Mesenchymal stem cell (in vitro differentiated cells and primary cell): ENCODE measurements around the gene TDRD10.

ENCODE experiments used
- DNase-seq: peaks from one replicate; pipeline ENCODE4 v3.0.0-alpha.2; 2013
- H2AFZ ChIP-seq: one replicate; pipeline ENCODE4 v1.6.1; 2013; ENCODE audit warnings: low read depth, mild to moderate bottlenecking, control low read depth, inconsistent platforms, low read length, moderate library complexity
- H2AK5ac ChIP-seq: 2 replicates; pipeline ENCODE4 v1.6.1; 2013; ENCODE audit warnings: low read length, moderate library complexity, mild to moderate bottlenecking, inconsistent platforms; ENCODE audit not compliant: severe bottlenecking
- H2BK120ac ChIP-seq: one replicate; pipeline ENCODE4 v1.6.1; 2013; ENCODE audit warnings: low read depth, mild to moderate bottlenecking, inconsistent platforms, low read length, moderate library complexity
- H2BK12ac ChIP-seq, 2 experiments: one replicate each; pipeline ENCODE4 v1.6.1; 2013; ENCODE audit warnings: inconsistent platforms in 2 of 2, low read length in 2 of 2, mild to moderate bottlenecking in 2 of 2, moderate library complexity in 2 of 2, control low read depth in 1 of 2
- H2BK15ac ChIP-seq: one replicate; pipeline ENCODE4 v1.6.1; 2013; ENCODE audit warnings: mild to moderate bottlenecking, low read depth, inconsistent platforms; ENCODE audit not compliant: poor library complexity, severe bottlenecking
- H2BK5ac ChIP-seq: 2 replicates; pipeline ENCODE4 v1.6.1; 2013; ENCODE audit warnings: low read depth, mild to moderate bottlenecking, low read length, control low read depth, inconsistent platforms; ENCODE audit not compliant: poor library complexity, severe bottlenecking
- H3K14ac ChIP-seq, 2 experiments: one replicate each; pipeline ENCODE4 v1.6.1; 2013; ENCODE audit warnings: inconsistent platforms in 2 of 2, low read length in 2 of 2, control low read depth in 1 of 2, mild to moderate bottlenecking in 1 of 2, moderate library complexity in 1 of 2
- H3K18ac ChIP-seq, 2 experiments: one replicate each; pipeline ENCODE4 v1.6.1; 2013; ENCODE audit warnings: inconsistent platforms in 2 of 2, low read length in 2 of 2, control low read depth in 1 of 2, low read depth in 1 of 2, mild to moderate bottlenecking in 1 of 2
- H3K23ac ChIP-seq, 2 experiments: one replicate each; pipeline ENCODE4 v1.6.1; 2013; ENCODE audit warnings: inconsistent platforms in 2 of 2, low read length in 2 of 2, mild to moderate bottlenecking in 2 of 2, moderate library complexity in 2 of 2, control low read depth in 1 of 2
- H3K27ac ChIP-seq: 2 replicates; pipeline ENCODE4 v1.5.1; 2013; ENCODE audit warnings: mild to moderate bottlenecking, moderate library complexity, low read length, control low read depth, inconsistent platforms; ENCODE audit not compliant: poor library complexity, severe bottlenecking
- H3K27me3 ChIP-seq, 2 experiments: 2 replicates each; pipeline versions ENCODE4 v1.6.1 to v1.7.0; 2013; ENCODE audit warnings: low read length in 2 of 2, mild to moderate bottlenecking in 2 of 2, moderate library complexity in 2 of 2, control low read depth in 1 of 2, inconsistent platforms in 1 of 2; ENCODE audit not compliant: control insufficient read depth in 1 of 2, insufficient read depth in 1 of 2
- H3K36me3 ChIP-seq, 2 experiments: 2 replicates each; pipeline versions ENCODE4 v1.6.1 to v1.7.0; 2013; ENCODE audit warnings: low read length in 2 of 2, control low read depth in 1 of 2, inconsistent platforms in 1 of 2, low read depth in 1 of 2, mild to moderate bottlenecking in 1 of 2; ENCODE audit not compliant: insufficient read depth in 2 of 2, control insufficient read depth in 1 of 2
- H3K4ac ChIP-seq, 2 experiments: one replicate each; pipeline ENCODE4 v1.6.1; 2013; ENCODE audit warnings: inconsistent platforms in 2 of 2, low read length in 2 of 2, mild to moderate bottlenecking in 2 of 2, moderate library complexity in 2 of 2, control low read depth in 1 of 2, low read depth in 1 of 2
- H3K4me1 ChIP-seq: 2 replicates; pipeline ENCODE4 v1.6.1; 2013; ENCODE audit warnings: low read depth, low read length, control low read depth; ENCODE audit not compliant: control insufficient read depth, insufficient read depth
- H3K4me2 ChIP-seq: 2 replicates; pipeline ENCODE4 v1.6.1; 2013; ENCODE audit warnings: low read length, mild to moderate bottlenecking, inconsistent platforms; ENCODE audit not compliant: poor library complexity, severe bottlenecking
- H3K4me3 ChIP-seq, 2 experiments: 2 replicates each; pipeline versions ENCODE4 v1.5.1 to v1.7.0; 2013; ENCODE audit warnings: low read length in 2 of 2, mild to moderate bottlenecking in 2 of 2, control low read depth in 1 of 2, low read depth in 1 of 2; ENCODE audit not compliant: insufficient read depth in 1 of 2
- H3K79me1 ChIP-seq: replicated peaks from 2 replicates; pipeline ENCODE4 v1.6.1; 2013; ENCODE audit warnings: mild to moderate bottlenecking, control low read depth, low read length, inconsistent platforms; ENCODE audit not compliant: poor library complexity, severe bottlenecking
- H3K9ac ChIP-seq: 2 replicates; pipeline ENCODE4 v1.7.0; 2013; ENCODE audit warnings: mild to moderate bottlenecking, low read length, moderate library complexity
- H3K9me3 ChIP-seq: 2 replicates; pipeline ENCODE4 v1.7.0; 2013; ENCODE audit warnings: mild to moderate bottlenecking, low read length; ENCODE audit not compliant: control insufficient read depth
- H4K8ac ChIP-seq: one replicate; pipeline ENCODE4 v1.6.1; 2013; ENCODE audit warnings: inconsistent platforms, mild to moderate bottlenecking, low read length, moderate library complexity
- H4K91ac ChIP-seq: one replicate; pipeline ENCODE4 v1.6.1; 2013; ENCODE audit warnings: mild to moderate bottlenecking, low read length, inconsistent platforms
- WGBS: methylation state at CpG from one replicate; pipeline ENCODE4 v1.1.7; 2013; ENCODE audit warnings: mixed read lengths; 5-methylcytosine and 5-hydroxymethylcytosine counted together

TDRD10 gene

GRCh38 chr1:154454386-154455120 lies 47.5 kb upstream of the TDRD10 start:
- Histone ChIP-seq H2AFZ (no peak overlapping the region), H3K4me1 (peaks cover 11% of the 10 kb centered on the region), H2BK120ac (no peak overlapping the region), H3K27ac (no peak overlapping the region), H3K4ac (no peak overlapping the region), H3K9me3 (no peaks in the 10 kb centered on the region), H3K9ac (no peak overlapping the region), H2BK15ac (no peak overlapping the region), H3K14ac (no peak overlapping the region), H3K27me3 (no peaks in the 10 kb centered on the region), H3K36me3 (peaks cover 7 to 53% of the 10 kb centered on the region in 2 experiments), H2BK12ac (no peak overlapping the region), H2BK5ac (no peak overlapping the region), H4K91ac (no peak overlapping the region), H3K18ac (no peak overlapping the region), H4K8ac (no peak overlapping the region), H3K4me2 (no peak overlapping the region), H3K4me3 (no peak overlapping the region), H3K79me1 (no peaks in the 10 kb centered on the region), H2AK5ac (no peak overlapping the region), H3K23ac (no peak overlapping the region)
- WGBS: 92% methylated on average over 5 of the region's 5 CpGs
- no peak for DNase-seq

- H3K18ac ChIP-seq: no peak overlapping the region
- WGBS: 97% methylated on average over 5 of the region's 6 CpGs
- H3K14ac ChIP-seq: no peak overlapping the region
- H3K36me3 ChIP-seq: peaks cover 4 to 38% of the 10 kb centered on the region in 2 experiments
- no peaks in the 10 kb centered on the region for H3K27me3 ChIP-seq
- no peak overlapping the region for H3K27ac ChIP-seq
- no peak overlapping the region for H3K9ac ChIP-seq
- no peaks in the 10 kb centered on the region for H3K9me3 ChIP-seq
- no peak overlapping the region for H4K91ac ChIP-seq
- no peak overlapping the region for H3K4me2 ChIP-seq
- DNase-seq: no peak
- H2BK12ac ChIP-seq: no peak overlapping the region
- no peak overlapping the region for H2BK120ac ChIP-seq
- H3K4me1 ChIP-seq: peaks cover 11% of the 10 kb centered on the region
- H2BK15ac ChIP-seq: no peak overlapping the region
- H3K4ac ChIP-seq: no peak overlapping the region
- H2BK5ac ChIP-seq: no peak overlapping the region
- no peak overlapping the region for H2AK5ac ChIP-seq
- no peak overlapping the region for H3K4me3 ChIP-seq
- no peak overlapping the region for H2AFZ ChIP-seq
- H3K23ac ChIP-seq: no peak overlapping the region
- H3K79me1 ChIP-seq: no peaks in the 10 kb centered on the region
- no peak overlapping the region for H4K8ac ChIP-seq
These were observed 45.4 kb upstream of the TDRD10 start for GRCh38 chr1:154456631-154457030.

GRCh38 chr1:154459080-154459479 lies 42.9 kb upstream of the TDRD10 start:
- Histone ChIP-seq H3K4me3 (no peak overlapping the region), H3K4me1 (peaks cover 9% of the 10 kb centered on the region), H2BK120ac (no peak overlapping the region), H3K9ac (no peak overlapping the region), H3K4ac (no peak overlapping the region), H4K8ac (no peak overlapping the region), H3K36me3 (peaks cover 4 to 34% of the 10 kb centered on the region in 2 experiments), H4K91ac (no peak overlapping the region), H3K79me1 (no peaks in the 10 kb centered on the region), H3K18ac (peak overlapping the region in 1 of 2 experiments; percentile 61), H2AK5ac (peak overlapping the region; percentile 80), H3K9me3 (no peaks in the 10 kb centered on the region), H2BK5ac (no peak overlapping the region), H3K4me2 (no peak overlapping the region), H2BK15ac (no peak overlapping the region), H3K23ac (peak overlapping the region in 1 of 2 experiments; percentile 51), H3K27ac (no peak overlapping the region), H3K14ac (no peak overlapping the region), H2AFZ (no peak overlapping the region), H3K27me3 (no peaks in the 10 kb centered on the region), H2BK12ac (no peak overlapping the region)
- no peak for DNase-seq

GRCh38 chr1:154460695-154461260 lies 41.2 kb upstream of the TDRD10 start:
- peaks cover 18% of the 10 kb centered on the region for H3K4me1 ChIP-seq
- H2BK5ac ChIP-seq: no peak overlapping the region
- H2AK5ac ChIP-seq: peak overlapping the region; percentile 85
- H4K8ac ChIP-seq: no peak overlapping the region
- no peak overlapping the region for H3K9ac ChIP-seq
- no peak overlapping the region for H2BK120ac ChIP-seq
- H3K4me2 ChIP-seq: no peak overlapping the region
- no peak overlapping the region for H4K91ac ChIP-seq
- no peaks in the 10 kb centered on the region for H3K27me3 ChIP-seq
- H3K36me3 ChIP-seq: peaks cover 7 to 33% of the 10 kb centered on the region in 2 experiments
- 83% methylated on average over 15 of the region's 15 CpGs for WGBS
- H3K23ac ChIP-seq: no peak overlapping the region
- H2AFZ ChIP-seq: no peak overlapping the region
- no peak overlapping the region for H3K4ac ChIP-seq
- no peak overlapping the region for H3K18ac ChIP-seq
- H3K79me1 ChIP-seq: no peaks in the 10 kb centered on the region
- no peak for DNase-seq
- H2BK12ac ChIP-seq: peak overlapping the region in 1 of 2 experiments; percentile 63
- no peak overlapping the region for H3K27ac ChIP-seq
- H3K14ac ChIP-seq: no peak overlapping the region
- peak overlapping the region; percentile 23 for H2BK15ac ChIP-seq
- no peaks in the 10 kb centered on the region for H3K9me3 ChIP-seq
- H3K4me3 ChIP-seq: no peak overlapping the region
